ENCODE measurements around the gene CHP1. TPM values are rescaled to one million over a fixed set of nuclear protein-coding genes. Genes with fewer than 3 reads are reported as not detected.
"Not testable (repeated sequence)": the region's sequence is repeated elsewhere in the genome, so short reads cannot be mapped to it uniquely, and the experiment has no call there.

The CHP1 gene
- total RNA-seq, 1 donor from 2014 or later, result 294 TPM

- Histone ChIP-seq H3K9me3 (no peaks in the 10 kb centered on the region), H3K27ac (no peak overlapping the region), H3K4me1 (no peaks in the 10 kb centered on the region), H3K27me3 (no peaks in the 10 kb centered on the region), H3K4me3 (no peak overlapping the region), H3K36me3 (peaks cover 11 to 28% of the 10 kb centered on the region in 2 donors)
- no peak for TF ChIP-seq CTCF (IDR thresholded peaks at IDR 0.05)
- no peak for DNase-seq (ENCODE audit: low spot score in 2 of 2)
- intact Hi-C loops (cut with DNase I), result no loop called here
These were observed 27.8 kb downstream of the CHP1 start for GRCh38 chr15:41258750-41259471.

- no peaks in the 10 kb centered on the region for H3K27me3 ChIP-seq
- DNase-seq (ENCODE audit: low spot score in 2 of 2), result no peak
- no peak overlapping the region for H3K4me3 ChIP-seq
- TF ChIP-seq CTCF (IDR thresholded peaks at IDR 0.05), result no peak
- peaks cover 12 to 35% of the 10 kb centered on the region in 2 donors for H3K36me3 ChIP-seq
- intact Hi-C loops (cut with DNase I), result no loop called here
- H3K27ac ChIP-seq, result no peak overlapping the region
- no peaks in the 10 kb centered on the region for H3K4me1 ChIP-seq
- H3K9me3 ChIP-seq, result no peaks in the 10 kb centered on the region
These were observed 28.6 kb downstream of the CHP1 start for GRCh38 chr15:41259546-41260189.

- H3K4me1 ChIP-seq; H3K27ac ChIP-seq; H3K4me3 ChIP-seq; H3K9me3 ChIP-seq; DNase-seq (ENCODE audit: low spot score in 2 of 2); intact Hi-C loops (cut with DNase I); H3K27me3 ChIP-seq: not testable (repeated sequence)
- H3K36me3 ChIP-seq, result peaks cover 16 to 40% of the 10 kb centered on the region in 2 donors
These were observed 29.9 kb downstream of the CHP1 start for GRCh38 chr15:41260924-41261323.

GRCh38 chr15:41262571-41262970 is 31.5 kb downstream of the CHP1 start:
- no peak for DNase-seq (ENCODE audit: low spot score in 2 of 2)
- no peaks in the 10 kb centered on the region for H3K9me3 ChIP-seq
- no peak overlapping the region for H3K27ac ChIP-seq
- no peaks in the 10 kb centered on the region for H3K27me3 ChIP-seq
- peaks cover 15 to 48% of the 10 kb centered on the region in 2 donors for H3K36me3 ChIP-seq
- intact Hi-C loops (cut with DNase I), result no loop called here
- no peak for TF ChIP-seq CTCF (IDR thresholded peaks at IDR 0.05)
- no peaks in the 10 kb centered on the region for H3K4me1 ChIP-seq
- H3K4me3 ChIP-seq, result no peak overlapping the region

GRCh38 chr15:41263891-41264351 is 32.9 kb downstream of the CHP1 start:
- DNase-seq (ENCODE audit: low spot score in 2 of 2), result no peak
- H3K4me1 ChIP-seq, result no peaks in the 10 kb centered on the region
- intact Hi-C loops (cut with DNase I), result no loop called here
- no peaks in the 10 kb centered on the region for H3K9me3 ChIP-seq
- peaks cover 11 to 44% of the 10 kb centered on the region in 2 donors for H3K36me3 ChIP-seq
- no peak for TF ChIP-seq CTCF (IDR thresholded peaks at IDR 0.05)
- no peaks in the 10 kb centered on the region for H3K27me3 ChIP-seq
- H3K4me3 ChIP-seq, result no peak overlapping the region
- no peak overlapping the region for H3K27ac ChIP-seq

GRCh38 chr15:41269887-41270286 is 38.8 kb downstream of the CHP1 start:
- H3K9me3 ChIP-seq, result no peaks in the 10 kb centered on the region
- intact Hi-C loops (cut with DNase I), result no loop called here
- H3K4me3 ChIP-seq, result no peak overlapping the region
- no peaks in the 10 kb centered on the region for H3K4me1 ChIP-seq
- peaks cover 35 to 50% of the 10 kb centered on the region in 2 donors for H3K36me3 ChIP-seq
- TF ChIP-seq CTCF (IDR thresholded peaks at IDR 0.05), result no peak
- no peaks in the 10 kb centered on the region for H3K27me3 ChIP-seq
- H3K27ac ChIP-seq, result no peak overlapping the region
- no peak for DNase-seq (ENCODE audit: low spot score in 2 of 2)

All from ascending aorta (tissue), 2 donors.